Spleen (tissue), 7 donors: Measurements from ENCODE around the gene FBXW7.

Experiments used
- CTCF ChIP-seq, 11 experiments: fragments of 200-600 bp in 7 of 11; fragments of 450-650 bp in 4 of 11; sonication (generic) in 4 of 11; IDR thresholded peaks in 8 of 11; conservative IDR thresholded peaks in 3 of 11; 1 replicate in 7 of 11; 2 replicates in 4 of 11; pipeline versions ENCODE4 v1.4.0 to v1.8.0; 2016 to 2021; ENCODE audit warnings: antibody characterized with exemption in 11 of 11, inconsistent platforms in 4 of 11, mild to moderate bottlenecking in 1 of 11
- POLR2A ChIP-seq, 3 donors: fragments of 450-650 bp; IDR thresholded peaks; one replicate each; pipeline ENCODE4 v1.5.1; 2017; ENCODE audit warnings: antibody characterized with exemption in 3 of 3, mild to moderate bottlenecking in 1 of 3
- donor health status: DM: no; HTN: no; CAD: no; lungs with moderate emphysema.
- donor health status: DM: no; HTN: no; CAD: no.
- donor health status: DM: no; HTN: no; CAD: no.

GRCh38 chr4:152294331-152294730 is 241.6 kb downstream of the FBXW7 start:
- TF ChIP-seq POLR2A (IDR thresholded peaks at IDR 0.05) (no peak), CTCF (IDR thresholded peaks at IDR 0.05 in 8 of 11, conservative IDR thresholded peaks at IDR 0.05 in 3 of 11) (no peak)
